NCI-H1048 (cell line): ENCODE data around the gene CYP19A1.
"Not testable (repeated sequence)": the region's sequence is repeated elsewhere in the genome, so short reads cannot be mapped to it uniquely, and the experiment has no call there.

Source experiments
- DNase-seq: peaks from one replicate; lab custom pipeline; 2025; lab: John Stamatoyannopoulos, UW

CYP19A1 gene

GRCh38 chr15:51298620-51299019 lies 39.8 kb downstream of the CYP19A1 start:
- DNase-seq = no peak

GRCh38 chr15:51290720-51291119 lies 47.7 kb downstream of the CYP19A1 start:
- no peak for DNase-seq

GRCh38 chr15:51289290-51289689 lies 49.1 kb downstream of the CYP19A1 start:
- no peak for DNase-seq

GRCh38 chr15:51288143-51289065 lies 50.0 kb downstream of the CYP19A1 start:
- DNase-seq = no peak

GRCh38 chr15:51286816-51287215 lies 51.6 kb downstream of the CYP19A1 start:
- DNase-seq = no peak

GRCh38 chr15:51285399-51285798 lies 53.0 kb downstream of the CYP19A1 start:
- no peak for DNase-seq

- no peak for DNase-seq
Measured at GRCh38 chr15:51284871-51285270, 53.5 kb downstream of the CYP19A1 start.

- no peak for DNase-seq
Measured at GRCh38 chr15:51283026-51283425, 55.4 kb downstream of the CYP19A1 start.

- DNase-seq = not testable (repeated sequence)
Measured at GRCh38 chr15:51282241-51282640, 56.2 kb downstream of the CYP19A1 start.

GRCh38 chr15:51281368-51281967 lies 56.9 kb downstream of the CYP19A1 start:
- DNase-seq = no peak

GRCh38 chr15:51280838-51281237 lies 57.6 kb downstream of the CYP19A1 start:
- DNase-seq = no peak

- DNase-seq = no peak
Measured at GRCh38 chr15:51279391-51279790, 59.0 kb downstream of the CYP19A1 start.

- no peak for DNase-seq
Measured at GRCh38 chr15:51277101-51277500, 61.3 kb downstream of the CYP19A1 start.

GRCh38 chr15:51274956-51275355 lies 63.4 kb downstream of the CYP19A1 start:
- DNase-seq = no peak

- no peak for DNase-seq
Measured at GRCh38 chr15:51270706-51271105, 67.7 kb downstream of the CYP19A1 start.

- no peak for DNase-seq
Measured at GRCh38 chr15:51269496-51269895, 68.9 kb downstream of the CYP19A1 start.

GRCh38 chr15:51267703-51268083 lies 70.7 kb downstream of the CYP19A1 start:
- DNase-seq = no peak

GRCh38 chr15:51267051-51267702 lies 71.2 kb downstream of the CYP19A1 start:
- no peak for DNase-seq

- DNase-seq = no peak
Measured at GRCh38 chr15:51266656-51267050, 71.7 kb downstream of the CYP19A1 start.

GRCh38 chr15:51265037-51265555 lies 73.3 kb downstream of the CYP19A1 start:
- no peak for DNase-seq

GRCh38 chr15:51263726-51264125 lies 74.7 kb downstream of the CYP19A1 start:
- DNase-seq = no peak

GRCh38 chr15:51263116-51263515 lies 75.3 kb downstream of the CYP19A1 start:
- no peak for DNase-seq

GRCh38 chr15:51262463-51262862 lies 75.9 kb downstream of the CYP19A1 start:
- no peak for DNase-seq
